CD4-positive, alpha-beta memory T cell (primary cell): ENCODE results near the gene MAML2. TPM values are rescaled to one million over a fixed set of nuclear protein-coding genes. Genes with fewer than 3 reads are reported as not detected.

Source experiments
- CTCF ChIA-PET: fragments of 350-600 bp; sonication (Branson Sonifier 250); formaldehyde crosslinking; loops from one replicate; lab custom pipeline; 2021; ENCODE audit warnings: inconsistent platforms; ENCODE audit not compliant: partially characterized antibody; lab: Charles Lee
- POLR2A ChIA-PET: fragments of 350-600 bp; sonication (Branson Sonifier 250); formaldehyde crosslinking; loops from one replicate; lab custom pipeline; 2021; ENCODE audit not compliant: partially characterized antibody; lab: Charles Lee
- DNase-seq, 5 donors: peaks; one replicate each; pipeline versions ENCODE4 v3.0.0 to v3.0.0-alpha.2; 2020 to 2022; ENCODE audit warnings: mixed read lengths in 1 of 5
- H3K27ac ChIP-seq: one replicate; pipeline ENCODE4 v1.7.0; 2013; ENCODE audit warnings: low read depth, low read length
- H3K27me3 ChIP-seq: 2 replicates; pipeline ENCODE4 v1.7.0; 2013; ENCODE audit warnings: mild to moderate bottlenecking, low read length, moderate library complexity; ENCODE audit not compliant: insufficient read depth
- H3K36me3 ChIP-seq: 2 replicates; pipeline ENCODE4 v1.7.0; 2013; ENCODE audit warnings: mild to moderate bottlenecking, low read length, moderate library complexity; ENCODE audit not compliant: insufficient read depth
- H3K4me1 ChIP-seq: 2 replicates; pipeline ENCODE4 v1.7.0; 2013; ENCODE audit warnings: mild to moderate bottlenecking, low read length, moderate library complexity; ENCODE audit not compliant: insufficient read depth
- H3K4me3 ChIP-seq, 2 donors: one replicate each; pipeline ENCODE4 v1.7.0; 2013; ENCODE audit warnings: low read length in 2 of 2, mild to moderate bottlenecking in 1 of 2
- H3K9me3 ChIP-seq, 2 donors: one replicate each; pipeline ENCODE4 v1.7.0; 2013; ENCODE audit warnings: low read length in 2 of 2, control low read depth in 1 of 2; ENCODE audit not compliant: control insufficient read depth in 1 of 2
- H3K27ac Mint-ChIP-seq, 7 donors: one replicate each; pipeline ENCODE4 v1.8.0; 2020 to 2021; ENCODE audit warnings: mixed read lengths in 7 of 7, mild to moderate bottlenecking in 6 of 7, inconsistent platforms in 3 of 7, moderate library complexity in 3 of 7
- H3K27me3 Mint-ChIP-seq, 2 donors: one replicate each; pipeline ENCODE4 v1.8.0; 2020 to 2021; ENCODE audit warnings: mixed read lengths in 2 of 2
- H3K36me3 Mint-ChIP-seq, 2 donors: one replicate each; pipeline ENCODE4 v1.8.0; 2020 to 2021; ENCODE audit warnings: mixed read lengths in 2 of 2, inconsistent platforms in 1 of 2, mild to moderate bottlenecking in 1 of 2
- H3K4me1 Mint-ChIP-seq, 4 donors: one replicate each; pipeline ENCODE4 v1.8.0; 2020 to 2021; ENCODE audit warnings: mixed read lengths in 4 of 4, mild to moderate bottlenecking in 1 of 4
- H3K4me3 Mint-ChIP-seq, 8 donors: one replicate each; pipeline ENCODE4 v1.8.0; 2020 to 2021; ENCODE audit warnings: mixed read lengths in 8 of 8, mild to moderate bottlenecking in 7 of 8, moderate library complexity in 6 of 8, inconsistent platforms in 3 of 8
- H3K9me3 Mint-ChIP-seq, 8 donors: one replicate each; pipeline ENCODE4 v1.8.0; 2020 to 2021; ENCODE audit warnings: mixed read lengths in 8 of 8, mild to moderate bottlenecking in 5 of 8, inconsistent platforms in 3 of 8, moderate library complexity in 1 of 8
- intact Hi-C: fragments of 100-400 bp; cut with micrococcal nuclease; formaldehyde crosslinking; loops from one replicate; pipeline ENCODE4 v1.15.1; 2023
- polyA plus RNA-seq, 2 donors: library from polyadenylated mRNA; unstranded; fragments of 300-500 nt; fragmentation: Illumina TruSeq; gene quantifications; one replicate each; pipeline ENCODE4 v1.2.3, GENCODE V29; 2021
- total RNA-seq, 2 experiments: library from RNA; stranded (reverse); gene quantifications; one replicate each; pipeline ENCODE4 v1.2.3, GENCODE V29; 2021

MAML2 gene
- total and polyA plus RNA-seq, 4 experiments from 2014 or later = 1.6 to 38.3 (median 25.5) TPM

GRCh38 chr11:96303980-96304379 lies 39.0 kb downstream of the MAML2 start:
- Mint-ChIP-seq H3K4me3 (peak overlapping the region in 1 of 8 donors; percentile 17), H3K36me3 (peaks cover 3 to 9% of the 10 kb centered on the region in 2 donors), H3K9me3 (no peaks in the 10 kb centered on the region), H3K4me1 (peaks cover 42 to 65% (median 55%) of the 10 kb centered on the region in 4 donors), H3K27ac (peak overlapping the region in 5 of 7 donors; percentile 0 to 52 (median 9)), H3K27me3 (no peaks in the 10 kb centered on the region)
- Histone ChIP-seq H3K4me1 (peaks cover 38% of the 10 kb centered on the region), H3K27me3 (no peaks in the 10 kb centered on the region), H3K27ac (no peak overlapping the region), H3K4me3 (no peak overlapping the region), H3K9me3 (no peaks in the 10 kb centered on the region), H3K36me3 (no peaks in the 10 kb centered on the region)
- POLR2A ChIA-PET = interaction anchor here (1.5 kb wide), 1 partner anchor 50 kb away, joined by 3 read pairs; no protein-coding TSS in a partner anchor
- CTCF ChIA-PET = interaction anchor here (1.8 to 5.5 kb wide), 2 partner anchors 38 to 98 kb away, joined by 4 to 23 read pairs; partner anchors contain the start of gene MAML2
- intact Hi-C loops = no loop called here
- DNase-seq = no peak

GRCh38 chr11:96303064-96303463 lies 39.9 kb downstream of the MAML2 start:
- Histone ChIP-seq H3K36me3 (no peaks in the 10 kb centered on the region), H3K4me3 (no peak overlapping the region), H3K27ac (no peak overlapping the region), H3K27me3 (no peaks in the 10 kb centered on the region), H3K4me1 (peaks cover 30% of the 10 kb centered on the region), H3K9me3 (no peaks in the 10 kb centered on the region)
- no peak for DNase-seq
- Mint-ChIP-seq H3K9me3 (no peaks in the 10 kb centered on the region), H3K27ac (peak overlapping the region in 1 of 7 donors; percentile 39), H3K27me3 (no peaks in the 10 kb centered on the region), H3K4me3 (no peak overlapping the region), H3K36me3 (peaks cover 6 to 13% of the 10 kb centered on the region in 2 donors), H3K4me1 (peaks cover 42 to 69% (median 54%) of the 10 kb centered on the region in 4 donors)
- ChIA-PET CTCF (interaction anchor here (1.8 to 5.5 kb wide), 2 partner anchors 39 to 97 kb away, joined by 4 to 23 read pairs; partner anchors contain the start of gene MAML2), POLR2A (interaction anchor here (1.5 kb wide), 1 partner anchor 49 kb away, joined by 3 read pairs; no protein-coding TSS in a partner anchor)
- intact Hi-C loops = no loop called here

GRCh38 chr11:96301818-96302217 lies 41.2 kb downstream of the MAML2 start:
- no peak overlapping the region for H3K4me3 Mint-ChIP-seq
- no peak overlapping the region for H3K27ac ChIP-seq
- H3K4me1 ChIP-seq = peaks cover 18% of the 10 kb centered on the region
- H3K9me3 ChIP-seq = no peaks in the 10 kb centered on the region
- no peaks in the 10 kb centered on the region for H3K27me3 ChIP-seq
- H3K36me3 ChIP-seq = no peaks in the 10 kb centered on the region
- H3K9me3 Mint-ChIP-seq = no peaks in the 10 kb centered on the region
- peaks cover 33 to 60% (median 45%) of the 10 kb centered on the region in 4 donors for H3K4me1 Mint-ChIP-seq
- no peaks in the 10 kb centered on the region for H3K27me3 Mint-ChIP-seq
- peaks cover 8 to 22% of the 10 kb centered on the region in 2 donors for H3K36me3 Mint-ChIP-seq
- no peak for DNase-seq
- H3K4me3 ChIP-seq = no peak overlapping the region
- intact Hi-C loops = no loop called here
- H3K27ac Mint-ChIP-seq = no peak overlapping the region
- ChIA-PET CTCF (no interaction called here), POLR2A (no interaction called here)

- Mint-ChIP-seq H3K9me3 (no peaks in the 10 kb centered on the region), H3K27ac (peak overlapping the region in 6 of 7 donors; percentile 15 to 87 (median 50)), H3K36me3 (peaks cover 8 to 23% of the 10 kb centered on the region in 2 donors), H3K4me3 (no peak overlapping the region), H3K4me1 (peaks cover 47 to 72% (median 56%) of the 10 kb centered on the region in 4 donors), H3K27me3 (no peaks in the 10 kb centered on the region)
- Histone ChIP-seq H3K4me3 (no peak overlapping the region), H3K9me3 (no peaks in the 10 kb centered on the region), H3K4me1 (peaks cover 22% of the 10 kb centered on the region), H3K36me3 (no peaks in the 10 kb centered on the region), H3K27me3 (no peaks in the 10 kb centered on the region), H3K27ac (no peak overlapping the region)
- CTCF ChIA-PET = interaction anchor here (0.8 to 1.5 kb wide), 3 partner anchors 18 to 44 kb away, joined by 3 read pairs; partner anchors contain the start of gene MAML2
- POLR2A ChIA-PET = interaction anchor here (0.7 to 1.5 kb wide), 3 partner anchors 9 to 56 kb away, joined by 3 to 4 read pairs (median 3); partner anchors contain the start of gene MAML2
- intact Hi-C loops = loop anchor here (2.0 kb wide), 1 partner anchor 15 kb away; no protein-coding TSS in a partner anchor
- no peak for DNase-seq
Measured at GRCh38 chr11:96299155-96299888, 43.7 kb downstream of the MAML2 start.

GRCh38 chr11:96295369-96295768 lies 47.6 kb downstream of the MAML2 start:
- H3K9me3 Mint-ChIP-seq = no peaks in the 10 kb centered on the region
- no peaks in the 10 kb centered on the region for H3K9me3 ChIP-seq
- ChIA-PET POLR2A (interaction anchor here (0.6 to 1.4 kb wide), 3 partner anchors 11 to 73 kb away, joined by 3 to 5 read pairs (median 4); no protein-coding TSS in a partner anchor), CTCF (interaction anchor here (1.0 to 1.3 kb wide), 3 partner anchors 46 to 240 kb away, joined by 3 to 7 read pairs (median 4); partner anchors contain the start of gene MAML2)
- DNase-seq = no peak
- H3K27ac Mint-ChIP-seq = peak overlapping the region in 3 of 7 donors; percentile 11 to 47 (median 25)
- H3K4me1 Mint-ChIP-seq = peaks cover 58 to 81% (median 69%) of the 10 kb centered on the region in 4 donors
- no peaks in the 10 kb centered on the region for H3K36me3 ChIP-seq
- no peaks in the 10 kb centered on the region for H3K27me3 ChIP-seq
- H3K4me3 ChIP-seq = no peak overlapping the region
- H3K4me1 ChIP-seq = peaks cover 41% of the 10 kb centered on the region
- peak overlapping the region in 1 of 8 donors; percentile 89 for H3K4me3 Mint-ChIP-seq
- H3K27ac ChIP-seq = no peak overlapping the region
- intact Hi-C loops = no loop called here
- H3K36me3 Mint-ChIP-seq = peaks cover 8 to 30% of the 10 kb centered on the region in 2 donors
- H3K27me3 Mint-ChIP-seq = no peaks in the 10 kb centered on the region

GRCh38 chr11:96294289-96294688 lies 48.7 kb downstream of the MAML2 start:
- no peak for DNase-seq
- H3K4me1 ChIP-seq = peaks cover 43% of the 10 kb centered on the region
- Mint-ChIP-seq H3K4me3 (peak overlapping the region in 5 of 8 donors; percentile 33 to 89 (median 59)), H3K27me3 (no peaks in the 10 kb centered on the region), H3K27ac (peak overlapping the region in 4 of 7 donors; percentile 1 to 71 (median 21)), H3K36me3 (peaks cover 8 to 23% of the 10 kb centered on the region in 2 donors), H3K4me1 (peaks cover 51 to 79% (median 63%) of the 10 kb centered on the region in 4 donors), H3K9me3 (no peaks in the 10 kb centered on the region)
- H3K27ac ChIP-seq = no peak overlapping the region
- POLR2A ChIA-PET = interaction anchor here (0.6 to 1.2 kb wide), 4 partner anchors 35 to 100 kb away, joined by 3 to 5 read pairs (median 4); no protein-coding TSS in a partner anchor
- intact Hi-C loops = no loop called here
- H3K36me3 ChIP-seq = no peaks in the 10 kb centered on the region
- no peak overlapping the region for H3K4me3 ChIP-seq
- H3K27me3 ChIP-seq = no peaks in the 10 kb centered on the region
- CTCF ChIA-PET = interaction anchor here (1.4 kb wide), 1 partner anchor 41 kb away, joined by 4 read pairs; no protein-coding TSS in a partner anchor
- no peaks in the 10 kb centered on the region for H3K9me3 ChIP-seq
